Activated CD4-positive, CD25-positive, alpha-beta regulatory T cell treated with anti-CD3 and anti-CD28 coated beads, Interleukin-2, amount 50 U/mL, for 16 hours (primary cell): ENCODE data around the gene KIAA0930.

Experiments
- DNase-seq: peaks from one replicate; pipeline ENCODE4 v3.0.0-alpha.2; 2020; ENCODE audit warnings: low read depth, low spot score

The KIAA0930 gene

GRCh38 chr22:45216133-45217003 is 24.3 kb downstream of the KIAA0930 start:
- DNase-seq = no peak

GRCh38 chr22:45212992-45213751 is 27.5 kb downstream of the KIAA0930 start:
- DNase-seq = no peak

GRCh38 chr22:45212306-45212709 is 28.4 kb downstream of the KIAA0930 start:
- DNase-seq = no peak

DNA sequence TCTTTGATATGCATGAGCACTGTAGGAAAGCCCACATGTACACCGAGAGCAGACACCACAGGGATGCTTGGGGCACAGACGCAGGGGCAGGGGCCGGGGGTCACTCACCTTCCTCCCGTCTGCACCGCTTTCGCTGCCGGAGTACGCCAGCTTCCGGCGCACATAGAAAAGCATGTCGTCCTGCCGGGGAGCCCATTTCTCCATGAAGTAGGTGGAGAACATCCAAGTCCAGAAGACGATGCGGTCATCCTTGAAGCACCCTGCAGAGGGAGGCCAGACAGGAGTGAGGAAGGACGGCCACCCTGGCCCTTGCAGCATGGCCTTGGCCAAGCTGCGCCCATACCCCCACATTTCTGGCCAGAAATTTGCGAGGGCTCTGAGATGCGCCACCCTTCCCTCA is 28.8 kb downstream of the KIAA0930 start:
- DNase-seq = no peak

GRCh38 chr22:45211435-45211834 is 29.3 kb downstream of the KIAA0930 start:
- no peak for DNase-seq

GRCh38 chr22:45210991-45211390 is 29.7 kb downstream of the KIAA0930 start:
- no peak for DNase-seq

- DNase-seq = no peak
Measured at GRCh38 chr22:45210577-45210976, 30.1 kb downstream of the KIAA0930 start.

- no peak for DNase-seq
Measured at GRCh38 chr22:45210174-45210573, 30.5 kb downstream of the KIAA0930 start.

DNA sequence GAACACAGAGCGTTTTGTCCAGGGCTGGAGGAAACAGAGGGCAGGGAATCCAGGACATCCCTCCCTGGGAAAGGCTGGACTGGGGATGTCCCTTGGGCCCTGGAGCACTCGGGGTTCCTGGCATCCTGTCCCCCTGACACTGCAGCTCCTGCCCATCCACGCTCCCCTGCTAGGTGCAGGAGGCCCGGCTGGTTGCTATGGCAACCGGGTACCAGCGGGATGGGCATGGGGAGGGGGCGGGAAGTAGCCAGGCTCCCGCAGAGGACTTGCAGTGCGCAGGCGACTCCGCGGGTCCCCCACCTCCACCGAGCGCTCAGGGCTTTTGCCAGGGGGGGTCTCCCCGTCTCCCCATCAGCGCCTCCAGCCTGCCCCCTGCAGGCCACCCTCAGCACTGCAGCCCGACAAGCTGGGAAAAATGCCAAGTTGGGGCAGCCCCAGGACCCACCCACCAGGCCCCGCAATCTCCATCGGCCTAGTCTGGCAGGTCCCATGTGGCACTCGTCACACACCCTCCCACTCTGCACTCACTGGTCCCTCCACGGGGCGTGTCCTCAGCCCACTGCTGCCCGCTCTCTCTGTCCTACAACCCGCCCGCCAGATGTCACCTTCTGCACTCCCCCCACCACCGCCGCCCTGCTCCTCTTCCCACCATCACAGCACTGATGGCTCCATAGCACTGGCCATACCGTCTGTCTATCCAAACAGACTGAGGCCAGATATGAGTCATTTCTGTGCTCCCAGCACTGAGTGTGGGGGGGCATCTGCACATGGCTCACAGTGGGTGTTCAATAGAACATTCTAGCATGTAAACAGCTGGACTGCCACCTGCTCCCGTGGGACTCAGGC is 31.5 kb downstream of the KIAA0930 start:
- DNase-seq = no peak

- no peak for DNase-seq
Measured at GRCh38 chr22:45208696-45208992, 32.0 kb downstream of the KIAA0930 start.

GRCh38 chr22:45207981-45208664 is 32.6 kb downstream of the KIAA0930 start:
- no peak for DNase-seq

- DNase-seq = no peak
Measured at GRCh38 chr22:45207533-45207932, 33.2 kb downstream of the KIAA0930 start.

- DNase-seq = no peak
Measured at GRCh38 chr22:45206233-45206632, 34.5 kb downstream of the KIAA0930 start.

DNA sequence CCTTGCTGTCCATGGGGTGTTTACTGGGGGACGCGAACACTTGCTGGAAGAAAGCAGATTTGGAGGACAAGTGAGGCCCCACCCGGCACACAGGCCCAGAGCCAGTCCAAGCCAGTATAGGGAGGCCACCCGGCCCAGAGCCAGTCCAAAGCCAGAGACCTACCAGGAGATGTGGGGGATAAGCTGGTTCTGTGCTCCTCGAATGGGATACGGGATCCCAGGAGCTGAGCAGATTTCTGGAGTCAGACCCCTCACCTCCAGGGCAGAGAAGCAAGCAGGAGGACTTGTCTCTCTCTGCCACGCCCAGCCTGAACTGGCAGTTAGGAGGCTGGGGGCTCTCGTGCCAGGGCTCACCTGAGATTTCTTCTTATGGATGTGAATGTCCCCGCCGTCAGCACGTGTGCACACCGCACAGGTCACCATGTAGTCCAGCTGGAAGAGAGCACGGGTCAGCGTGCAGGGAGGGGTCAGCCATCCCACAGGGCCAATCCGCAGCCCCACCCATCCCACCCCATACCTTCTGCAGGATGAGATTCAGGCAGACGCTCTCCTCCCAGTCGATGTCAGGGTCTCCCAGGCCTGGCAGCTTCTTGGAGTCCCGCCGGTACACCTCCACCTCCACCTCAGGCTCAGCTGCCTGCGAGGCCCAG is 35.3 kb downstream of the KIAA0930 start:
- DNase-seq = no peak

- no peak for DNase-seq
Measured at GRCh38 chr22:45204819-45205218, 35.9 kb downstream of the KIAA0930 start.

DNA sequence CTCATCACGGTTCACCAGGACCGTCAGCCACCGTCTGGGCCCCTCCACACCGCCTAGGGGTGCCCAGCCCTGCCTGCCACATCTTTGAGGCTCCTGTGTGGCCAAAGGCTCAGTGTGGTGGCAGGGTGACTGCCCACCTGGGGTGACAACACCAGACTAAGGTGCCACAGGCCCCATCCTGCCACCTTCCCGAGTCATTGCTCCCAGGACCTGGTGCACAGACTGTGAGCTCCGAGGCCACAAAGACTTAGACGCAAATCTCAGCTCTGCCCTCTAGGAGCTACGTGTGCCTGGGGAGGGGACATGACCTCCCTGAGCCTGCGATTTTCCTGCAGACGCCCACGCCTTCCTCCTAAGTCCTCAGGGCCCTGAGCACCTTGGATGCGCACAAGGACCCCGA is 36.5 kb downstream of the KIAA0930 start:
- DNase-seq = no peak

GRCh38 chr22:45203150-45203951 is 37.3 kb downstream of the KIAA0930 start:
- DNase-seq = no peak

DNA sequence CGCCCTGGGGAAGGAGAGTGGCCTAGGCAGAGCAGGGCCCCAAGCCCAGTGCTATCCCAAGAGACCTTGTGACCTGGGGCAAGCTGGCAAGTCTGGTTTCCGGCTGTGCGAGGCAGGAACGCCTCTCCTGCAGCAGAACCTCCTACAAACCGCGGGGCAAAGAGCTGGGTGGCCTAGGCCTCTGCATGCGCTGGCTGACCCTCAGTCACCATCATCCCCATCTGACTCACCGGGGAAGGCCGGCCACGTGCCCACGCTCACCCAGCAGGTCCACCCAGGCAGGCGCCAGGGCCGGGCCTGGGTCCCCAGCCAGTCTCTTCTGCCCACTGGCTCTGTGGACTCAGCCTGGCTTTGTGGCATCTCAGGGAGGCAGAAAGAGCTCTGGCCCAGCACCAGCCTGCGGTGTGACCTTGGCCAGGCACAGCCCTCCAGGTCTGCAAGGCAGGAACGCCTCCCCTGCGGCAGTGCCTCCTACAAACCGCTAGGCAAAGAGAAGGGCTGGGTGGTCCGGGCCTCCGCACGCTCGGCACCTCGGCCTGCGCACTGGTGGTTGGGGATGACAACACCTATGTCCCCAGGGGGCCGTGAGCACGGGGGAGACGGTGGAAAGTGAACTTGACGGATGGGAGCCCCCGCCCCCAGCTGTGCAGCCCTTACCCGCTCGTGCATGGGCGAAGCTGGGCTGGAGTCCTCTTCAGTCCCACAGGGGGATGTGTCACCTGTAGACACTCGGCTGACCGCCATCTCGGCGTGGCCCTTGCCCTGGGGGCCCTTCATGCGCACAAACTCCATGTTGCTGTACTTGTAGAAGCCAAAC is 38.2 kb downstream of the KIAA0930 start:
- DNase-seq = no peak

DNA sequence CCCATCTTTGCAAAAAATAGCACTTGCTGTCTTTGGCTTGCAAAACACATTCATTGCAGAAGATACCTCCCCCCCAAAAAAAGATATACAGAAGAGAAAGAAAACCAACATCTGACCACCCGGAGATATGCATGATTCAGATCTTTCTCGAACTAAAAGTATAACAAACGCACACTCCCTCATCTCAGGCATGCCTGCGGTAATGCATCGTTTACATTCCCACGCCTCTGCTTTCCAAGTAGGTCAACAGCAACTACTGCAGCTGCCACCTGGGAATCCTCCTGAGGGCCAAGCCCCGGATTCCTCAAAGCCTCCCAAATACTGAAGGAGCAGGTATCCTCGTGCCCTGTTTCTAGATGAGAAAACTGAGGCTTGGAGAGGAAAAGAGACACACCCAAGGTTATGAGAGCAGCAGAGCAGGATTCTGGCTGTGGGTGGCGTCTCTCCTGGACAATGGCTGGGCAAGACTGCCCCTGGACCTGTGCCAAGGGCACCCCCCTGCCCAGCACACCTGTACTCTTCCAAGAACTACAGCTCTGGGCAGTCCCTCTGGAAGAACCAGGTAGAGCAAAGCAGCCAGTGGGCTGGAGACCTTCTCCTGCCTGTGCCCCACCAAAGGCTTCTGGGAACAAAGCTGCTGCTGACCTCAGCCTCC is 38.9 kb downstream of the KIAA0930 start:
- DNase-seq = no peak
